Testis (tissue), 2 donors: Measurements from ENCODE around the gene RTCA.

ENCODE experiments used
- POLR2A ChIP-seq: fragments of 450-650 bp; IDR thresholded peaks from one replicate; pipeline ENCODE4 v1.6.1; 2017; ENCODE audit warnings: antibody characterized with exemption, mild to moderate bottlenecking, moderate library complexity
- TF ChIP-seq, protein P1 (sequence below), 3 experiments: fragments of 450-650 bp in 2 of 3; fragments of 200-600 bp in 1 of 3; sonication (generic) in 1 of 3; IDR thresholded peaks; one replicate each; pipeline ENCODE4 v1.5.1; 2016 to 2019; ENCODE audit warnings: antibody characterized with exemption in 3 of 3, mild to moderate bottlenecking in 2 of 3, moderate library complexity in 1 of 3

DNA sequence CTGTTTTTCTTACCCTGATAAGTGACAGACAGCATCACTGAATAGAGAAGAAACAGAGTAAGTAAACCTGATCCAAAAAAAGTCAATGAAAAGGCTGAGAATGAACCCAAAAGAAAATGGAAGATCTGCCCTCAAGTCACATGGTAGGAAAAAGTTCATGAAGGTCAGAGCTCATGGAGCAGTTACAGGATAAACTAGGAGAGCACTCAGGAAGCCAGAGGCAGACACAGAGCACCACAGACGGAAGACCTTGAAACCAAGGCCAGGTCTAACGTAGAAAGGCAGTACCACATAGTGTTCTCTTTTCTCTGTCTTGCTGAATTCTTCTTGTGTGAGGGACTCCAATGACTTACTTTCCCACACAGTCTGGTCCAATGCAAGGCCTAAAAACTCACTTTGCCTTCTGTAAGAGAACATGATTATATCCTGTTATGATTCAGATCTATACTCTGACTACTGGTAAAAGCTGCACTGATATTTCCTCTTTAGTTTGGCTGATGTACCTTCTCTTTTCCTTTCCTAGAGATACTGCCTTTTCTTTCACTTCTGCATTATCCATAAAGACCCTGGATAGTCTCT lies 40.8 kb downstream of the RTCA start:
- TF ChIP-seq, protein P1, sequence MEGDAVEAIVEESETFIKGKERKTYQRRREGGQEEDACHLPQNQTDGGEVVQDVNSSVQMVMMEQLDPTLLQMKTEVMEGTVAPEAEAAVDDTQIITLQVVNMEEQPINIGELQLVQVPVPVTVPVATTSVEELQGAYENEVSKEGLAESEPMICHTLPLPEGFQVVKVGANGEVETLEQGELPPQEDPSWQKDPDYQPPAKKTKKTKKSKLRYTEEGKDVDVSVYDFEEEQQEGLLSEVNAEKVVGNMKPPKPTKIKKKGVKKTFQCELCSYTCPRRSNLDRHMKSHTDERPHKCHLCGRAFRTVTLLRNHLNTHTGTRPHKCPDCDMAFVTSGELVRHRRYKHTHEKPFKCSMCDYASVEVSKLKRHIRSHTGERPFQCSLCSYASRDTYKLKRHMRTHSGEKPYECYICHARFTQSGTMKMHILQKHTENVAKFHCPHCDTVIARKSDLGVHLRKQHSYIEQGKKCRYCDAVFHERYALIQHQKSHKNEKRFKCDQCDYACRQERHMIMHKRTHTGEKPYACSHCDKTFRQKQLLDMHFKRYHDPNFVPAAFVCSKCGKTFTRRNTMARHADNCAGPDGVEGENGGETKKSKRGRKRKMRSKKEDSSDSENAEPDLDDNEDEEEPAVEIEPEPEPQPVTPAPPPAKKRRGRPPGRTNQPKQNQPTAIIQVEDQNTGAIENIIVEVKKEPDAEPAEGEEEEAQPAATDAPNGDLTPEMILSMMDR (IDR thresholded peaks at IDR 0.05), result no peak
- TF ChIP-seq POLR2A, result no peak
